ENCODE data around the gene EHHADH. TPM values are rescaled to one million over a fixed set of nuclear protein-coding genes. Genes with fewer than 3 reads are reported as not detected.
A peak's percentile ranks its signal among the peaks of the same experiment; 100 is the strongest.

Gene EHHADH
- total RNA-seq, 1 donor from 2014 or later: 1.1 TPM

DNA sequence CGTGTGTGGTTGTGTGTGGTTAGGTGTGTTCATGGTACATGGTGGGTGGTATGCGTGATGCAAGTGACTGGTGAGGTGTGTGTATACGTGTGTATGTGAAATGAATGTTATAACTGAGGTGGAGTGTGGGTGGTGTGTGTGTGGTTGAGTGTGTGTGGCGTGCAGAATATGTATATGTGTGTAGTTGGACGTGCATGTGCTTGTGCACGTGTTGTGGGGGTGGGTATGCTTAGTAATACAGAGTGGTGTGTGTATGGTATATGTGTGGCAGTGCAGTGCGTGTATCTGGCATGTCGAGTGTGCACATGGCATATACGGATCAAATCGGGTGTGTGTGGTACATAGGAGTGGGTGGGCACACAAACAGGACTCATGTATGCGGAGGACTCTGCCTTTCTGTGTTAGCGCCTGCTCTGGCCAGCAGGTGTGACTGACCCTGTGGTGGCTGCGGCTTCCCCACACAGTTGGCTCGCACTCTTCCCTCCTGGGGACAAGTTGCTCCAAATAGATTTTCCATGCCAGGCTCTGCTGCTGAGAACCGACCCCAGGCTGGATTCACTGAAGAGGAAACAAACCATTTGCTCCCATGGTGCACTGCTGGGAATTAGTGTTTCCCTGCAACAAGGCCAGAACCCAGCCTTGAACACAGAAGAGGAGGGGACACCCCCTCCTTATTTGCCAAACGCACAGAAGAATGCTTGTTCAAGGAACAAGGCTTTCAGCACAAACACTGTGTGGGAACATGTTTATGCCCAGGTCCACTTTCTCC lies 99.8 kb downstream of the EHHADH start:
- intact Hi-C loops (cut with micrococcal nuclease): no loop called here
- Mint-ChIP-seq H3K9me3 (no peaks in the 10 kb centered on the region), H3K4me1 (peaks cover 6% of the 10 kb centered on the region), H3K4me3 (no peak overlapping the region), H3K27me3 (peaks cover 31% of the 10 kb centered on the region), H3K36me3 (ENCODE audit: low read depth) (no peaks in the 10 kb centered on the region), H3K27ac (no peak overlapping the region)
- no peak for DNase-seq
- CTCF ChIA-PET: no interaction called here
- no peak for TF ChIP-seq CTCF (IDR thresholded peaks at IDR 0.05)
- POLR2A ChIA-PET: no interaction called here
- ATAC-seq (ENCODE audit: low read depth): no peak

GRCh38 chr3:185153171-185153771 lies 100.6 kb downstream of the EHHADH start:
- ATAC-seq (ENCODE audit: low read depth) (peak; percentile 21), DNase-seq (no peak)
- POLR2A ChIA-PET: no interaction called here
- Mint-ChIP-seq H3K9me3 (no peaks in the 10 kb centered on the region), H3K27ac (no peak overlapping the region), H3K27me3 (peaks cover 26% of the 10 kb centered on the region), H3K4me1 (peaks cover 6% of the 10 kb centered on the region), H3K36me3 (ENCODE audit: low read depth) (no peaks in the 10 kb centered on the region), H3K4me3 (peak overlapping the region; percentile 78)
- intact Hi-C loops (cut with micrococcal nuclease): no loop called here
- TF ChIP-seq CTCF (IDR thresholded peaks at IDR 0.05): no peak
- CTCF ChIA-PET: no interaction called here

- Mint-ChIP-seq H3K9me3 (no peaks in the 10 kb centered on the region), H3K27ac (peak within 1 kb of the TSS; percentile 15), H3K4me1 (peaks cover 6% of the 10 kb centered on the region), H3K27me3 (peaks cover 24% of the 10 kb centered on the region), H3K36me3 (ENCODE audit: low read depth) (no peaks in the 10 kb centered on the region), H3K4me3 (peak within 1 kb of the TSS; percentile 78)
- ChIA-PET POLR2A (no interaction called here), CTCF (no interaction called here)
- no peak for TF ChIP-seq CTCF (IDR thresholded peaks at IDR 0.05)
- DNase-seq: peak; percentile 19
- intact Hi-C loops (cut with micrococcal nuclease): no loop called here
- peak; percentile 49 for ATAC-seq (ENCODE audit: low read depth)
Measured at GRCh38 chr3:185152410-185153170, 101.3 kb downstream of the EHHADH start, which contains the start of gene C3orf70. TSS of gene C3orf70 (minus strand) at chr3:185153060. CDS start at chr3:185152823, 237 bp downstream.

- Mint-ChIP-seq H3K4me3 (peak overlapping the region; percentile 75), H3K4me1 (peaks cover 6% of the 10 kb centered on the region), H3K36me3 (ENCODE audit: low read depth) (no peaks in the 10 kb centered on the region), H3K27me3 (peaks cover 24% of the 10 kb centered on the region), H3K9me3 (no peaks in the 10 kb centered on the region), H3K27ac (peak overlapping the region; percentile 15)
- ChIA-PET CTCF (no interaction called here), POLR2A (no interaction called here)
- TF ChIP-seq CTCF (IDR thresholded peaks at IDR 0.05): no peak
- DNase-seq (no peak), ATAC-seq (ENCODE audit: low read depth) (no peak)
- intact Hi-C loops (cut with micrococcal nuclease): no loop called here
Measured at GRCh38 chr3:185151964-185152409, 101.9 kb downstream of the EHHADH start.
